HCT116 (cell line): ENCODE data around the gene ENOX1. TPM values are rescaled to one million over a fixed set of nuclear protein-coding genes. Genes with fewer than 3 reads are reported as not detected.

ENCODE experiments used
- ATAC-seq: fragments of 200-7000 bp; cut with Tn5 transposase; 2 replicates; pipeline ENCODE4 v1.9.1; 2020; ENCODE audit warnings: mild to moderate bottlenecking, moderate library complexity
- BruUV-seq: library from RNA; stranded (reverse); fragments of 400-500 nt; replicated peaks from 2 replicates; lab custom pipeline; 2021; lab: Mats Ljungman, UMichigan
- CTCF ChIA-PET: fragments of 300-600 bp; sonication (Branson Sonifier 250); formaldehyde crosslinking; loops from one replicate; lab custom pipeline; 2021; ENCODE audit warnings: antibody characterized with exemption; lab: Charles Lee
- POLR2A ChIA-PET: fragments of 300-600, 350-600 bp; sonication (Branson Sonifier 250); formaldehyde crosslinking; loops from one replicate; lab custom pipeline; 2021; ENCODE audit warnings: antibody characterized with exemption; lab: Charles Lee
- RAD21 ChIA-PET, 2 experiments: fragments of 300-600 bp; sonication (Branson Sonifier 250); formaldehyde crosslinking; loops; one replicate each; lab custom pipeline; 2023; ENCODE audit warnings: low total read pairs in 2 of 2; ENCODE audit not compliant: uncharacterized antibody in 2 of 2, unreplicated experiment in 2 of 2, low non-redundant PET in 1 of 2; lab: Charles Lee
- DNase-seq: peaks from one replicate; pipeline ENCODE4 v3.0.0-alpha.2; 2010; ENCODE audit warnings: low read depth, low spot score
- H2AFZ ChIP-seq: fragments of 200-600 bp; shearing (Covaris generic), sonication (generic); 2 replicates; pipeline ENCODE4 v1.6.1; 2017; ENCODE audit warnings: low read depth, mixed run types, mixed read lengths, antibody characterized with exemption, low read length; ENCODE audit not compliant: poor library complexity, severe bottlenecking
- H3K27ac ChIP-seq: 2 replicates; pipeline ENCODE4 v1.5.1; 2012; ENCODE audit warnings: low read depth, low read length
- H3K27me3 ChIP-seq: fragments of 200-600 bp; sonication (generic); 2 replicates; pipeline ENCODE4 v1.6.1; 2016; ENCODE audit warnings: mixed run types, low read length, mixed read lengths; ENCODE audit not compliant: insufficient read depth
- H3K36me3 ChIP-seq, 2 experiments: fragments of 200-500 bp in 1 of 2; fragments of 200-600 bp in 1 of 2; sonication (Bioruptor generic) in 1 of 2; sonication (generic) in 1 of 2; 2 replicates each; pipeline versions ENCODE4 v1.5.1 to v1.6.1; 2014 to 2016; ENCODE audit warnings: low read length in 2 of 2, inconsistent platforms in 1 of 2, mixed read lengths in 1 of 2, mixed run types in 1 of 2; ENCODE audit not compliant: insufficient read depth in 2 of 2, control insufficient read depth in 1 of 2
- H3K4me1 ChIP-seq, 2 experiments: fragments of 200-600 bp in 1 of 2; sonication (generic) in 1 of 2; 2 replicates each; pipeline versions ENCODE4 v1.5.1 to v1.6.1; 2012 to 2017; ENCODE audit warnings: low read length in 2 of 2, inconsistent platforms in 1 of 2, mild to moderate bottlenecking in 1 of 2, mixed read lengths in 1 of 2, mixed run types in 1 of 2, moderate library complexity in 1 of 2; ENCODE audit not compliant: insufficient read depth in 2 of 2, control insufficient read depth in 1 of 2
- H3K4me2 ChIP-seq: fragments of 200-600 bp; sonication (generic); 2 replicates; pipeline ENCODE4 v1.6.1; 2017; ENCODE audit warnings: mixed run types, low read length, mixed read lengths
- H3K4me3 ChIP-seq, 2 experiments: fragments of 200-600 bp in 1 of 2; sonication (generic) in 1 of 2; replicated peaks in 1 of 2; 2 replicates each; pipeline ENCODE4 v1.5.1; 2011 to 2016; ENCODE audit warnings: low read length in 2 of 2, control low read depth in 1 of 2, low read depth in 1 of 2, mild to moderate bottlenecking in 1 of 2, mixed read lengths in 1 of 2, mixed run types in 1 of 2
- H3K79me2 ChIP-seq: fragments of 200-600 bp; sonication (generic); 2 replicates; pipeline ENCODE4 v1.6.1; 2017; ENCODE audit warnings: mild to moderate bottlenecking, mixed run types, low read length, moderate library complexity, mixed read lengths; ENCODE audit not compliant: insufficient read depth
- H3K9ac ChIP-seq: fragments of 200-600 bp; sonication (generic); 2 replicates; pipeline ENCODE4 v1.6.1; 2016; ENCODE audit warnings: low read length, mixed read lengths
- H3K9me2 ChIP-seq: fragments of 200-600 bp; sonication (generic), shearing (Covaris generic); 2 replicates; pipeline ENCODE4 v1.6.1; 2017; ENCODE audit warnings: mixed run types, mild to moderate bottlenecking, moderate library complexity; ENCODE audit not compliant: insufficient read depth
- H3K9me3 ChIP-seq, 2 experiments: fragments of 200-500 bp in 1 of 2; fragments of 200-600 bp in 1 of 2; sonication (Bioruptor generic) in 1 of 2; sonication (generic) in 1 of 2; 2 replicates each; pipeline ENCODE4 v1.6.1; 2014 to 2017; ENCODE audit warnings: low read length in 2 of 2, mixed read lengths in 2 of 2, inconsistent platforms in 1 of 2, low read depth in 1 of 2, mild to moderate bottlenecking in 1 of 2, mixed run types in 1 of 2, moderate library complexity in 1 of 2; ENCODE audit not compliant: control insufficient read depth in 1 of 2, insufficient read depth in 1 of 2
- H4K20me1 ChIP-seq: fragments of 200-600 bp; sonication (generic), shearing (Covaris generic); 2 replicates; pipeline ENCODE4 v1.6.1; 2017; ENCODE audit warnings: mixed run types, mild to moderate bottlenecking, moderate library complexity; ENCODE audit not compliant: insufficient read depth
- EGR1 ChIP-seq: IDR thresholded peaks from 2 replicates; pipeline ENCODE4 v1.6.1; 2012; ENCODE audit warnings: low read depth
- EZH2phosphoT487 ChIP-seq: fragments of 200-600 bp; IDR thresholded peaks from 2 replicates; pipeline ENCODE4 v1.6.1; 2018; ENCODE audit warnings: antibody characterized with exemption, borderline replicate concordance
- JUND ChIP-seq: IDR thresholded peaks from 2 replicates; pipeline ENCODE4 v1.6.1; 2012
- POLR2A ChIP-seq: IDR thresholded peaks from 2 replicates; pipeline ENCODE4 v1.7.0; 2011; ENCODE audit warnings: borderline replicate concordance; ENCODE audit not compliant: insufficient read depth, insufficient read length; ENCODE audit errors: extremely low read depth
- SIN3A ChIP-seq: IDR thresholded peaks from 2 replicates; pipeline ENCODE4 v1.6.1; 2012; ENCODE audit warnings: low read depth
- SP1 ChIP-seq: IDR thresholded peaks from 2 replicates; pipeline ENCODE4 v1.6.1; 2012; ENCODE audit warnings: low read depth
- SRF ChIP-seq: IDR thresholded peaks from 2 replicates; pipeline ENCODE4 v1.6.1; 2012; ENCODE audit warnings: low read depth
- TCF7L2 ChIP-seq: IDR thresholded peaks from 2 replicates; pipeline ENCODE4 v1.7.0; 2011; ENCODE audit warnings: borderline replicate concordance, inconsistent platforms; ENCODE audit not compliant: insufficient read depth, insufficient read length; ENCODE audit errors: extremely low read depth
- YY1 ChIP-seq: IDR thresholded peaks from 2 replicates; pipeline ENCODE4 v1.6.1; 2011; ENCODE audit warnings: low read length, low read depth, moderate library complexity, mild to moderate bottlenecking; ENCODE audit not compliant: insufficient replicate concordance; ENCODE audit errors: extremely low read depth
- intact Hi-C: fragments of 100-400 bp; cut with micrococcal nuclease; formaldehyde crosslinking; loops from 2 replicates; pipeline ENCODE4 v1.10.0; 2022
- total RNA-seq: library from RNA; stranded (reverse); gene quantifications from one replicate; pipeline ENCODE4 v1.2.1, GENCODE V29; 2021; ENCODE audit not compliant: unreplicated experiment
- TF ChIP-seq, protein P1 (sequence below): IDR thresholded peaks from 2 replicates; pipeline ENCODE4 v1.6.1; 2011; ENCODE audit warnings: mild to moderate bottlenecking, low read length, moderate library complexity; ENCODE audit not compliant: insufficient replicate concordance; ENCODE audit errors: extremely low read depth
- TF ChIP-seq, protein P2 (sequence below): IDR thresholded peaks from 2 replicates; pipeline ENCODE4 v1.6.1; 2012

The ENOX1 gene
- total RNA-seq, 1 experiment from 2014 or later: 4.5 TPM

- Histone ChIP-seq H3K36me3 (no peaks in the 10 kb centered on the region), H3K9me3 (no peaks in the 10 kb centered on the region), H3K27ac (no peak overlapping the region), H3K9ac (no peak overlapping the region), H3K4me3 (no peak overlapping the region), H3K27me3 (no peaks in the 10 kb centered on the region; the same call in 1 of the 2 replicates), H4K20me1 (no peaks in the 10 kb centered on the region), H3K4me1 (no peaks in the 10 kb centered on the region), H2AFZ (no peak overlapping the region), H3K4me2 (no peak overlapping the region), H3K79me2 (no peaks in the 10 kb centered on the region), H3K9me2 (no peaks in the 10 kb centered on the region)
- no peak for DNase-seq
- no TSS peak for BruUV-seq
- ATAC-seq: no peak
- TF ChIP-seq SP1 (no peak), EZH2phosphoT487 (no peak), SIN3A (no peak), SRF (no peak), TCF7L2 (no peak), YY1 (no peak), POLR2A (no peak), JUND (no peak), EGR1 (no peak)
- TF ChIP-seq, protein P1, sequence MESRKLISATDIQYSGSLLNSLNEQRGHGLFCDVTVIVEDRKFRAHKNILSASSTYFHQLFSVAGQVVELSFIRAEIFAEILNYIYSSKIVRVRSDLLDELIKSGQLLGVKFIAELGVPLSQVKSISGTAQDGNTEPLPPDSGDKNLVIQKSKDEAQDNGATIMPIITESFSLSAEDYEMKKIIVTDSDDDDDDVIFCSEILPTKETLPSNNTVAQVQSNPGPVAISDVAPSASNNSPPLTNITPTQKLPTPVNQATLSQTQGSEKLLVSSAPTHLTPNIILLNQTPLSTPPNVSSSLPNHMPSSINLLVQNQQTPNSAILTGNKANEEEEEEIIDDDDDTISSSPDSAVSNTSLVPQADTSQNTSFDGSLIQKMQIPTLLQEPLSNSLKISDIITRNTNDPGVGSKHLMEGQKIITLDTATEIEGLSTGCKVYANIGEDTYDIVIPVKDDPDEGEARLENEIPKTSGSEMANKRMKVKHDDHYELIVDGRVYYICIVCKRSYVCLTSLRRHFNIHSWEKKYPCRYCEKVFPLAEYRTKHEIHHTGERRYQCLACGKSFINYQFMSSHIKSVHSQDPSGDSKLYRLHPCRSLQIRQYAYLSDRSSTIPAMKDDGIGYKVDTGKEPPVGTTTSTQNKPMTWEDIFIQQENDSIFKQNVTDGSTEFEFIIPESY: no peak
- TF ChIP-seq, protein P2, sequence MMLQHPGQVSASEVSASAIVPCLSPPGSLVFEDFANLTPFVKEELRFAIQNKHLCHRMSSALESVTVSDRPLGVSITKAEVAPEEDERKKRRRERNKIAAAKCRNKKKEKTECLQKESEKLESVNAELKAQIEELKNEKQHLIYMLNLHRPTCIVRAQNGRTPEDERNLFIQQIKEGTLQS: no peak
- POLR2A ChIA-PET: no interaction called here
- RAD21 ChIA-PET: no interaction called here
- CTCF ChIA-PET: no interaction called here
- intact Hi-C loops: no loop called here
Measured at GRCh38 chr13:43309311-43309710, 477.5 kb downstream of the ENOX1 start.
